ENCODE results near the gene ASB6.

The ASB6 gene

GRCh38 chr9:129669141-129669718, 27.3 kb upstream of the ASB6 start:
- no CpG with 5 or more reads among the region's 17 CpGs for WGBS, 2 donors (ENCODE audit: extremely low coverage in 2 of 2, insufficient read length in 2 of 2, insufficient replicate concordance in 1 of 2)
- H2BK15ac ChIP-seq (ENCODE audit: low read length), result no peak overlapping the region

GRCh38 chr9:129667850-129668249, 25.9 kb upstream of the ASB6 start:
- no peak overlapping the region for H3K9ac ChIP-seq (ENCODE audit: low read depth, low read length, poor library complexity)
- no peak overlapping the region for H2BK5ac ChIP-seq (ENCODE audit: low read length)
- H2AK5ac ChIP-seq (ENCODE audit: low read depth, low read length), result peak overlapping the region; percentile 79
- peak overlapping the region; percentile 10 for H3K4ac ChIP-seq (ENCODE audit: low read length)
- peak overlapping the region; percentile 98 for H2BK120ac ChIP-seq (ENCODE audit: low read depth, low read length)
- no peak for DNase-seq (ENCODE audit: low spot score)
- H3K9me3 ChIP-seq (replicated peaks in 1 of 2; ENCODE audit: control insufficient read depth in 2 of 2, insufficient read depth in 1 of 2, low read depth in 1 of 2, low read length in 2 of 2), result no peaks in the 10 kb centered on the region
- no peak overlapping the region for H3K27ac ChIP-seq (replicated peaks; ENCODE audit: low read length)
- H3K14ac ChIP-seq (ENCODE audit: low read length), result peak overlapping the region; percentile 95
- peak overlapping the region; percentile 95 for H3K18ac ChIP-seq (ENCODE audit: low read length)
- no peak overlapping the region for H3K4me3 ChIP-seq (ENCODE audit: low read length in 2 of 2)
- peaks cover 0 to 80% (median 24%) of the 10 kb centered on the region in 3 experiments for H3K27me3 ChIP-seq (ENCODE audit: control insufficient read depth in 3 of 3, insufficient read depth in 3 of 3, low read depth in 1 of 3, low read length in 3 of 3)
- H2BK12ac ChIP-seq (ENCODE audit: low read length), result peak overlapping the region; percentile 81
- no peak overlapping the region for H4K91ac ChIP-seq (ENCODE audit: low read depth, low read length, poor library complexity)
- H3K4me2 ChIP-seq (ENCODE audit: insufficient read depth, low read length, poor library complexity, severe bottlenecking), result no peak overlapping the region
- no peak overlapping the region for H4K8ac ChIP-seq (ENCODE audit: low read depth, low read length)
- H3K79me1 ChIP-seq (ENCODE audit: low read depth, low read length), result no peaks in the 10 kb centered on the region
- H3K4me1 ChIP-seq (ENCODE audit: control insufficient read depth in 2 of 2, insufficient read depth in 1 of 2, low read depth in 1 of 2, low read length in 2 of 2), result peaks cover 7 to 18% of the 10 kb centered on the region in 2 donors
- H2AFZ ChIP-seq (ENCODE audit: low read length), result no peak overlapping the region
- WGBS, 2 donors (ENCODE audit: extremely low coverage in 2 of 2, insufficient read length in 2 of 2, insufficient replicate concordance in 1 of 2), result no CpG with 5 or more reads among the region's 9 CpGs
- no peak overlapping the region for H3K23ac ChIP-seq (ENCODE audit: low read depth, low read length, poor library complexity)
- H3K36me3 ChIP-seq (replicated peaks in 1 of 2; ENCODE audit: control insufficient read depth in 2 of 2, insufficient read depth in 2 of 2, low read length in 2 of 2), result no peaks in the 10 kb centered on the region
- peak overlapping the region; percentile 96 for H2BK15ac ChIP-seq (ENCODE audit: low read length)

More at GRCh38 chr9:129669141-129669718, 27.3 kb upstream of the ASB6 start:
- H2BK12ac ChIP-seq (ENCODE audit: low read length), result no peak overlapping the region
- H2AK5ac ChIP-seq (ENCODE audit: low read depth, low read length), result no peak overlapping the region
- no peak for DNase-seq (ENCODE audit: low spot score)
- H3K4me2 ChIP-seq (ENCODE audit: insufficient read depth, low read length, poor library complexity, severe bottlenecking), result no peak overlapping the region
- no peak overlapping the region for H3K4ac ChIP-seq (ENCODE audit: low read length)
- H4K8ac ChIP-seq (ENCODE audit: low read depth, low read length), result no peak overlapping the region
- peak overlapping the region; percentile 29 for H2AFZ ChIP-seq (ENCODE audit: low read length)
- H3K4me3 ChIP-seq (ENCODE audit: low read length in 2 of 2), result no peak overlapping the region
- H3K14ac ChIP-seq (ENCODE audit: low read length), result no peak overlapping the region
- H3K27ac ChIP-seq (replicated peaks; ENCODE audit: low read length), result no peak overlapping the region
- H3K9ac ChIP-seq (ENCODE audit: low read depth, low read length, poor library complexity), result no peak overlapping the region
- no peaks in the 10 kb centered on the region for H3K9me3 ChIP-seq (replicated peaks in 1 of 2; ENCODE audit: control insufficient read depth in 2 of 2, insufficient read depth in 1 of 2, low read depth in 1 of 2, low read length in 2 of 2)
- H3K18ac ChIP-seq (ENCODE audit: low read length), result no peak overlapping the region
- peaks cover 0 to 80% (median 15%) of the 10 kb centered on the region in 3 experiments for H3K27me3 ChIP-seq (ENCODE audit: control insufficient read depth in 3 of 3, insufficient read depth in 3 of 3, low read depth in 1 of 3, low read length in 3 of 3)
- no peaks in the 10 kb centered on the region for H3K79me1 ChIP-seq (ENCODE audit: low read depth, low read length)
- H3K36me3 ChIP-seq (replicated peaks in 1 of 2; ENCODE audit: control insufficient read depth in 2 of 2, insufficient read depth in 2 of 2, low read length in 2 of 2), result no peaks in the 10 kb centered on the region
- H3K23ac ChIP-seq (ENCODE audit: low read depth, low read length, poor library complexity), result no peak overlapping the region
- H4K91ac ChIP-seq (ENCODE audit: low read depth, low read length, poor library complexity), result no peak overlapping the region
- no peak overlapping the region for H2BK120ac ChIP-seq (ENCODE audit: low read depth, low read length)
- H2BK5ac ChIP-seq (ENCODE audit: low read length), result no peak overlapping the region
- H3K4me1 ChIP-seq (ENCODE audit: control insufficient read depth in 2 of 2, insufficient read depth in 1 of 2, low read depth in 1 of 2, low read length in 2 of 2), result peaks cover 7 to 18% of the 10 kb centered on the region in 2 donors

GRCh38 chr9:129667378-129667777, 25.4 kb upstream of the ASB6 start:
- Histone ChIP-seq H3K9me3 (replicated peaks in 1 of 2; ENCODE audit: control insufficient read depth in 2 of 2, insufficient read depth in 1 of 2, low read depth in 1 of 2, low read length in 2 of 2) (no peaks in the 10 kb centered on the region), H3K36me3 (replicated peaks in 1 of 2; ENCODE audit: control insufficient read depth in 2 of 2, insufficient read depth in 2 of 2, low read length in 2 of 2) (no peaks in the 10 kb centered on the region), H2BK12ac (ENCODE audit: low read length) (peak overlapping the region; percentile 95), H2BK5ac (ENCODE audit: low read length) (peak overlapping the region; percentile 61), H3K4me2 (ENCODE audit: insufficient read depth, low read length, poor library complexity, severe bottlenecking) (no peak overlapping the region), H3K9ac (ENCODE audit: low read depth, low read length, poor library complexity) (peak overlapping the region; percentile 86), H3K27ac (replicated peaks; ENCODE audit: low read length) (no peak overlapping the region), H3K23ac (ENCODE audit: low read depth, low read length, poor library complexity) (no peak overlapping the region), H4K8ac (ENCODE audit: low read depth, low read length) (no peak overlapping the region), H3K79me1 (ENCODE audit: low read depth, low read length) (no peaks in the 10 kb centered on the region), H3K4me1 (ENCODE audit: control insufficient read depth in 2 of 2, insufficient read depth in 1 of 2, low read depth in 1 of 2, low read length in 2 of 2) (peaks cover 7 to 18% of the 10 kb centered on the region in 2 donors), H3K18ac (ENCODE audit: low read length) (peak overlapping the region; percentile 95), H3K4ac (ENCODE audit: low read length) (peak overlapping the region; percentile 10), H3K4me3 (ENCODE audit: low read length in 2 of 2) (no peak overlapping the region), H2AK5ac (ENCODE audit: low read depth, low read length) (peak overlapping the region; percentile 99), H3K27me3 (ENCODE audit: control insufficient read depth in 3 of 3, insufficient read depth in 3 of 3, low read depth in 1 of 3, low read length in 3 of 3) (peaks cover 0 to 80% (median 24%) of the 10 kb centered on the region in 3 experiments), H2BK120ac (ENCODE audit: low read depth, low read length) (peak overlapping the region; percentile 98), H2AFZ (ENCODE audit: low read length) (no peak overlapping the region), H2BK15ac (ENCODE audit: low read length) (peak overlapping the region; percentile 96), H4K91ac (ENCODE audit: low read depth, low read length, poor library complexity) (no peak overlapping the region), H3K14ac (ENCODE audit: low read length) (peak overlapping the region; percentile 63)
- WGBS, 2 donors (ENCODE audit: extremely low coverage in 2 of 2, insufficient read length in 2 of 2, insufficient replicate concordance in 1 of 2), result no CpG with 5 or more reads among the region's 11 CpGs
- DNase-seq (ENCODE audit: low spot score), result no peak

GRCh38 chr9:129666575-129666974, 24.6 kb upstream of the ASB6 start:
- Histone ChIP-seq H4K8ac (ENCODE audit: low read depth, low read length) (no peak overlapping the region), H3K4ac (ENCODE audit: low read length) (no peak overlapping the region), H2BK12ac (ENCODE audit: low read length) (no peak overlapping the region), H2BK15ac (ENCODE audit: low read length) (peak overlapping the region; percentile 96), H3K9ac (ENCODE audit: low read depth, low read length, poor library complexity) (no peak overlapping the region), H3K27me3 (ENCODE audit: control insufficient read depth in 3 of 3, insufficient read depth in 3 of 3, low read depth in 1 of 3, low read length in 3 of 3) (peaks cover 0 to 75% (median 24%) of the 10 kb centered on the region in 3 experiments), H3K14ac (ENCODE audit: low read length) (no peak overlapping the region), H3K27ac (replicated peaks; ENCODE audit: low read length) (peak overlapping the region; percentile 19), H3K4me2 (ENCODE audit: insufficient read depth, low read length, poor library complexity, severe bottlenecking) (peak overlapping the region; percentile 79), H2BK5ac (ENCODE audit: low read length) (no peak overlapping the region), H3K18ac (ENCODE audit: low read length) (peak overlapping the region; percentile 95), H2AK5ac (ENCODE audit: low read depth, low read length) (peak overlapping the region; percentile 99), H3K9me3 (replicated peaks in 1 of 2; ENCODE audit: control insufficient read depth in 2 of 2, insufficient read depth in 1 of 2, low read depth in 1 of 2, low read length in 2 of 2) (no peaks in the 10 kb centered on the region), H2AFZ (ENCODE audit: low read length) (peak overlapping the region; percentile 29), H3K23ac (ENCODE audit: low read depth, low read length, poor library complexity) (no peak overlapping the region), H3K79me1 (ENCODE audit: low read depth, low read length) (no peaks in the 10 kb centered on the region), H3K4me3 (ENCODE audit: low read length in 2 of 2) (no peak overlapping the region), H3K4me1 (ENCODE audit: control insufficient read depth in 2 of 2, insufficient read depth in 1 of 2, low read depth in 1 of 2, low read length in 2 of 2) (peaks cover 7 to 18% of the 10 kb centered on the region in 2 donors), H4K91ac (ENCODE audit: low read depth, low read length, poor library complexity) (no peak overlapping the region), H3K36me3 (replicated peaks in 1 of 2; ENCODE audit: control insufficient read depth in 2 of 2, insufficient read depth in 2 of 2, low read length in 2 of 2) (no peaks in the 10 kb centered on the region), H2BK120ac (ENCODE audit: low read depth, low read length) (peak overlapping the region; percentile 97)
- WGBS, 2 donors (ENCODE audit: extremely low coverage in 2 of 2, insufficient read length in 2 of 2, insufficient replicate concordance in 1 of 2), result no CpG with 5 or more reads among the region's 13 CpGs
- peak; percentile 55 for DNase-seq (ENCODE audit: low spot score)
